Measurements from ENCODE around the gene HAUS6.
"Not testable (repeated sequence)": the region's sequence is repeated elsewhere in the genome, so short reads cannot be mapped to it uniquely, and the experiment has no call there.

Gene HAUS6

GRCh38 chr9:19030899-19031298, 71.8 kb downstream of the HAUS6 start:
- no peak for FAIRE-seq

DNA sequence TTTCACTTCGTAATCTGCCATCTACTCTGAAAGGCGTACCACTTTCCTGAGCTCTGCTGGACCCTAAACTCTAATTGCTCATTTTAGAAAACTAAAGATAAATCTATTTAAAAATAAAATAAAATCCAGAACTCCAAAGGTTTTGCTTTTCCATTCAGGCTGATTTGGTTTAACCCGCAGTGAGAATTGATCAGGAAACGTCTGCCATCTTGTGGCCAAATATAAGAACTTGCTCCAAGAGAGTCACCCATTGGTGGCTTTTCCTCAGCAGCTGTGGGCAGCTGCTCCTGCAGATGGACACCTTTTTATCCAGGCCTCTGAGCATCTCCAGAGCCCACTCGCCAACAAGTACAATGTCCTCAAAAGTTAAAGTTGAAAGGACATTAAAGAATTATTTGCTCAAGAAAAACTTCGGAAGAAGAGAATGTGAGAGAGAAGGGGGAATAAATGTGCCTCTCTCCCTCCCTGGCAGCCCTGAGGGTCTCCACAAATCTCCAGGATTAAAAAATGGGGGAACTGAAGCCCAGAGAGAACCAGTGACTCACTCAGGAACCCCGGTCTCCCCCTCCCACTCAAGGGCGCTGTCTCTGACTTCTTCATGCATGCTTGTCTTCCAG, 73.8 kb downstream of the HAUS6 start:
- peak; percentile 97 for FAIRE-seq

- FAIRE-seq: no peak
Observed at GRCh38 chr9:19027825-19028224, 74.9 kb downstream of the HAUS6 start.

GRCh38 chr9:19026375-19026774, 76.3 kb downstream of the HAUS6 start:
- FAIRE-seq: no peak

DNA sequence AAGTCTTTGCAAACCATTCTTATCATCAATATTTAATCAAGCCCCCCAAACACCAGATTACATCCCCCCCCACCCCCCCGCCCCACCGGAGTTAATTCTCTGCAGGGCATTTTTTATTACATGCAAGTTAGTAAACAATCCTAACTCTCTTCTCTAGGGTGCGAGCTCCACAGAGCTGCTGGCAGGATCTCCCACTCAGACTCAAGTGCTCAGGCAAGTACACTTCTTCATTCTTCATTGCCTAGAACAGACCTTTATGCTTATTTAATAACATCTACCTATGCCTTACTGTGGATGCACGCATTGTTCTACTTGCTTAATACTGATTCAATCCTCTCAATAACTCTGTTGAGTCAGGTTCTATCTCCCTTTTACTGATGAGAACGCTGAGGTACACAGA, 79.6 kb downstream of the HAUS6 start:
- no peak for FAIRE-seq

- FAIRE-seq: no peak
Observed at GRCh38 chr9:19022206-19022605, 80.5 kb downstream of the HAUS6 start.

DNA sequence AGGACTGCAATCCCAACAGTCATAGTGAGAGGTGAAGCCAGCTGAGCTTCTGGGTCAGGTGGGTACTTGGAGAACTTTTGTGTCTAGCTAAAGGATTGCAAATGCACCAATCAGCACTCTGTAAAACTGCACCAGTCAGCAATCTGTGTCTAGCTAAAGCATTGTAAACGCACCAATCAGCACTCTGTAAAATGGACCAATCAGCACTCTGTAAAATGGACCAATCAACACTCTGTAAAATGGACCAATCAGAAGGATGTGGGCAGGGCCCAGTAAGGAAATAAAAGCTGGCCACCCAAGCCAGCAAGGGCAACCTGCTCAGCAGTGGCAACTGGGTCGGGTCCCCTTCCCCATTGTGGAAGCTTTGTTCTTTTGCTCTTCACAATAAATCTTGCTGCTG, 81.1 kb downstream of the HAUS6 start:
- FAIRE-seq: not testable (repeated sequence)

GRCh38 chr9:19020886-19021455, 81.7 kb downstream of the HAUS6 start:
- FAIRE-seq: no peak

- FAIRE-seq: no peak
Observed at GRCh38 chr9:19018201-19018600, 84.5 kb downstream of the HAUS6 start.

GRCh38 chr9:19009391-19009965, 93.2 kb downstream of the HAUS6 start:
- no peak for FAIRE-seq
